ENCODE measurements around the gene RNF4.
"Not testable (repeated sequence)": the region's sequence is repeated elsewhere in the genome, so short reads cannot be mapped to it uniquely, and the experiment has no call there.

The RNF4 gene

DNA sequence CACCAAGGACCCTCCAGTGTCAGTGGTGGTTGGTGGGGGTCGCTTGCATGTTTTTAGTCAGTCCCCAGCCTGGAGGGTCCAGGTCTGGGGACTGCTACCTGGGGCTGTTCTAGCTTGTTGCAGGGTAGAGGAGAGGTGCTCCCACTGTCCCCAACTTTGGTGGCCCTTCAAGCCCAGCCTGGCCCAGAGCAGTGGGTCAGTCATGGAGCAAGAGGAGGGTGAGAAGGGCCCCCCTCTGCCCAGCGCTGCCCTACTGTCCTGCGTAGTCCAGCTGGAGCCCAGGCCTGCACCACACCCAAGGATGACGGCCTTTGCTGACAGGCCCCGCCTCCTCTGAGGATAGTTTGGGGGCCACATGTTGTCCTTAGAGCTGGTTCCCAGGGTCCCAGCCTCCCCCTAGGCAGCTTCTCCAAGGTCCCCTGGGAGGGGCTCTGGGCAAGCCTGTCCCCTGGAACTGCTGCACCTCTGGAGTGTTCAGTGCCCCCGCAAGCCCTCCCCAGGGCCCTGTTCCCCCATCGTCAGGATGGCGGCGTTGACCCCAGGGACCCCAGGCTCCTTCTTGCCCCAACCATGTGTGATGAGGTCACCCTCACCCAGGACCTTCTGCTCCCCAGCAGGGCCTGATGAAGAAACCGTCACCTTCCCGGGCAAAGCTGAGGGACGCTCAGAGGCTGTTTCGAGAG, 43.4 kb upstream of the RNF4 start:
- TF ChIP-seq, protein P1, sequence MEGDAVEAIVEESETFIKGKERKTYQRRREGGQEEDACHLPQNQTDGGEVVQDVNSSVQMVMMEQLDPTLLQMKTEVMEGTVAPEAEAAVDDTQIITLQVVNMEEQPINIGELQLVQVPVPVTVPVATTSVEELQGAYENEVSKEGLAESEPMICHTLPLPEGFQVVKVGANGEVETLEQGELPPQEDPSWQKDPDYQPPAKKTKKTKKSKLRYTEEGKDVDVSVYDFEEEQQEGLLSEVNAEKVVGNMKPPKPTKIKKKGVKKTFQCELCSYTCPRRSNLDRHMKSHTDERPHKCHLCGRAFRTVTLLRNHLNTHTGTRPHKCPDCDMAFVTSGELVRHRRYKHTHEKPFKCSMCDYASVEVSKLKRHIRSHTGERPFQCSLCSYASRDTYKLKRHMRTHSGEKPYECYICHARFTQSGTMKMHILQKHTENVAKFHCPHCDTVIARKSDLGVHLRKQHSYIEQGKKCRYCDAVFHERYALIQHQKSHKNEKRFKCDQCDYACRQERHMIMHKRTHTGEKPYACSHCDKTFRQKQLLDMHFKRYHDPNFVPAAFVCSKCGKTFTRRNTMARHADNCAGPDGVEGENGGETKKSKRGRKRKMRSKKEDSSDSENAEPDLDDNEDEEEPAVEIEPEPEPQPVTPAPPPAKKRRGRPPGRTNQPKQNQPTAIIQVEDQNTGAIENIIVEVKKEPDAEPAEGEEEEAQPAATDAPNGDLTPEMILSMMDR (IDR thresholded peaks at IDR 0.05; ENCODE audit: extremely low read depth, insufficient read depth, missing control alignments) = no peak
- DNase-seq (ENCODE audit: low spot score) = no peak
- in situ Hi-C loops (cut with MboI; ENCODE audit: low pct_unique_long_range_greater_than_20kb, low sequenced_read_pairs, unreplicated experiment) = no loop called here

- DNase-seq (ENCODE audit: low spot score) = no peak
- TF ChIP-seq, protein P1 (IDR thresholded peaks at IDR 0.05; ENCODE audit: extremely low read depth, insufficient read depth, missing control alignments) = no peak
- in situ Hi-C loops (cut with MboI; ENCODE audit: low pct_unique_long_range_greater_than_20kb, low sequenced_read_pairs, unreplicated experiment) = no loop called here
Observed at GRCh38 chr4:2426069-2426397, 42.9 kb upstream of the RNF4 start.

DNA sequence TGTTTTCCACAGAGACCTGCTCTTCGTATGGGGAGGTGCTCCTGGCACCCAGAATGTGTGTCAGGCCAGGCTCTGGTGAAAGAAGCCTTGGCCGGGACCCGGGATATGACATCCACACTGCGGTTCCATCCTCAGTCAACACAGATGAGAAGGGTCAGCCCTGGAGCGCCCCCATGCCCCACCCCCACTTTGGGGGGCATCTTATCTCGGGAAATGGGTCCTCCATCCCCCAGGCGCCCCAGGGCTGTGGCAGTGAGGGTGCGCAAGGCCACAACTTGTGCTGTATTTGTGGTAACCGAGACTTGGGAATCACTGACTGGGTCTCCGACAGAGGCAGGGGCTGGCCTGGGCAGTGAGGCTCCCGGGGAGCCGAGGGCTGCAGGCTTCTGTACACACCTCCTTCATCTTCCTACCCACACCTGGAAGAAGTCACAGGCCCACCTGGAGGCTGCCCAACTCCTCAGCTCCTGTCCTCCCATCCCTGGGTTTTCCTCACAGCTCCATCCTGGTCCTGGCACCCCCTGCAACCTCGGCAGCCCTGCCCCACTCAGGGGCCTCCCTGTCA, 42.1 kb upstream of the RNF4 start:
- TF ChIP-seq, protein P1 (IDR thresholded peaks at IDR 0.05; ENCODE audit: extremely low read depth, insufficient read depth, missing control alignments) = no peak
- in situ Hi-C loops (cut with MboI; ENCODE audit: low pct_unique_long_range_greater_than_20kb, low sequenced_read_pairs, unreplicated experiment) = no loop called here
- no peak for DNase-seq (ENCODE audit: low spot score)

GRCh38 chr4:2427383-2428334, 41.2 kb upstream of the RNF4 start:
- no peak for DNase-seq (ENCODE audit: low spot score)
- TF ChIP-seq, protein P1 (IDR thresholded peaks at IDR 0.05; ENCODE audit: extremely low read depth, insufficient read depth, missing control alignments) = no peak
- in situ Hi-C loops (cut with MboI; ENCODE audit: low pct_unique_long_range_greater_than_20kb, low sequenced_read_pairs, unreplicated experiment) = no loop called here

- in situ Hi-C loops (cut with MboI; ENCODE audit: low pct_unique_long_range_greater_than_20kb, low sequenced_read_pairs, unreplicated experiment) = no loop called here
- TF ChIP-seq, protein P1 (IDR thresholded peaks at IDR 0.05; ENCODE audit: extremely low read depth, insufficient read depth, missing control alignments) = no peak
- DNase-seq (ENCODE audit: low spot score) = no peak
Observed at GRCh38 chr4:2428496-2429213, 40.3 kb upstream of the RNF4 start.

DNA sequence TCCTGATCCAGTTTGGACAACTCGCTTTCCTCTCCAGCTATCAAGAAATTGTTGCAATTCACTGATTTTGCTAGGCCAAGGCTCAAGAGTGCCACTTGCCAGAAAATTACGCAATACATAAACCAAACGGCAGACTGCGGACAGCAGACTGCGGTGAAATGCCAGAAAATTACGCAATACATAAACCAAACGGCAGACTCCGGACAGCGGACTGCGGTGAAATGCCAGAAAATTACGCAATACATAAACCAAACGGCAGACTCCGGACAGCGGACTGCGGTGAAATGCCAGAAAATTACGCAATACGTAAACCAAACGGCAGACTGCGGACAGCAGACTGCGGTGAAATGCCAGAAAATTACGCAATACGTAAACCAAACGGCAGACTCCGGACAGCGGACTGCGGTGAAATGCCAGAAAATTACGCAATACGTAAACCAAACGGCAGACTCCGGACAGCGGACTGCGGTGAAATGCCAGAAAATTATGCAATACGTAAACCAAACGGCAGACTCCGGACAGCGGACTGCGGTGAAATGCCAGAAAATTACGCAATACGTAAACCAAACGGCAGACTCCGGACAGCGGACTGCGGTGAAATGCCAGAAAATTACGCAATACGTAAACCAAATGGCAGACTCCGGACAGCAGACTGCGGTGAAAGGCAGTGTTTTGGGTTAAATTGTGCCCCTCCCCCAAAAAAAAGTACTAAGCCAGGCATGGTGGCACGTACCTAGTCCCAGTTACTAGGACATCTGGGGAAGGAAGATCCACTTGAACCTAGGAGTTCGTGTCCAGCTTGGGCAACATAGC, 38.8 kb upstream of the RNF4 start:
- in situ Hi-C loops (cut with MboI; ENCODE audit: low pct_unique_long_range_greater_than_20kb, low sequenced_read_pairs, unreplicated experiment); DNase-seq (ENCODE audit: low spot score): not testable (repeated sequence)

All from GM13977 (cell line).